HepG2 (cell line): Measurements from ENCODE around the gene FBH1. TPM values are rescaled to one million over a fixed set of nuclear protein-coding genes. Genes with fewer than 3 reads are reported as not detected.

ENCODE experiments used
- ATAC-seq: fragments of 200-7000 bp; cut with Tn5 transposase; 3 replicates; pipeline ENCODE4 v1.9.1; 2020; ENCODE audit warnings: mild to moderate bottlenecking, moderate library complexity
- BruUV-seq: library from RNA; stranded (reverse); fragments of 400-500 nt; replicated peaks from 2 replicates; lab custom pipeline; 2021; lab: Mats Ljungman, UMichigan
- CTCF ChIA-PET: fragments of 300-600 bp; formaldehyde crosslinking; extraction: SDS; loops from one replicate; lab custom pipeline; 2021; ENCODE audit warnings: low total read pairs, inconsistent platforms, low intra/inter-chr PET ratio; lab: Yijun Ruan, JAX
- POLR2A ChIA-PET: fragments of 350-600 bp; sonication (Branson Sonifier 250); formaldehyde crosslinking; loops from one replicate; lab custom pipeline; 2020; ENCODE audit warnings: antibody characterized with exemption, inconsistent platforms; lab: Yijun Ruan, JAX
- DNase-seq: peaks from one replicate; pipeline ENCODE4 v3.0.0-alpha.2; 2015; ENCODE audit warnings: low spot score
- FAIRE-seq: peaks from 3 replicates; lab custom pipeline; 2011; peaks lifted over from hg19 to GRCh38; lab: Jason Lieb, UNC
- H2AFZ ChIP-seq: one replicate; pipeline ENCODE4 v1.6.1; 2011; ENCODE audit warnings: low read length, inconsistent platforms
- H3K27ac ChIP-seq: fragments of 300-600 bp; 3 replicates; pipeline ENCODE4 v1.8.0; 2011; ENCODE audit warnings: mixed run types, mild to moderate bottlenecking, mixed read lengths, low read length, inconsistent platforms; ENCODE audit not compliant: insufficient read depth; ENCODE audit errors: extremely low read length
- H3K27me3 ChIP-seq, 2 experiments: fragments of 200-600 bp in 1 of 2; 2 replicates in 1 of 2; 3 replicates in 1 of 2; pipeline versions ENCODE4 v1.6.0 to v1.8.0; 2011; ENCODE audit warnings: low read length in 2 of 2, mild to moderate bottlenecking in 2 of 2, moderate library complexity in 2 of 2, inconsistent platforms in 1 of 2; ENCODE audit not compliant: insufficient read depth in 2 of 2, control insufficient read depth in 1 of 2
- H3K36me3 ChIP-seq, 2 experiments: fragments of 200-600 bp in 1 of 2; replicated peaks in 1 of 2; 2 replicates in 1 of 2; 3 replicates in 1 of 2; pipeline versions ENCODE4 v1.5.1 to v1.8.0; 2011; ENCODE audit warnings: low read length in 2 of 2, inconsistent platforms in 1 of 2; ENCODE audit not compliant: insufficient read depth in 2 of 2, control insufficient read depth in 1 of 2
- H3K4me1 ChIP-seq: 2 replicates; pipeline ENCODE4 v1.5.1; 2012; ENCODE audit warnings: low read length, inconsistent platforms; ENCODE audit not compliant: insufficient read depth
- H3K4me2 ChIP-seq: 2 replicates; pipeline ENCODE4 v1.6.0; 2011; ENCODE audit warnings: low read depth, low read length, inconsistent platforms
- H3K4me3 ChIP-seq, 3 experiments: fragments of 200-600 bp in 1 of 3; sonication (generic), shearing (Covaris generic) in 1 of 3; replicated peaks in 1 of 3; 2 replicates each; pipeline ENCODE4 v1.5.1; 2011 to 2016; ENCODE audit warnings: low read length in 3 of 3, inconsistent platforms in 2 of 3, low read depth in 2 of 3, mild to moderate bottlenecking in 2 of 3, control low read depth in 1 of 3, mixed read lengths in 1 of 3; ENCODE audit not compliant: insufficient read depth in 1 of 3
- H3K79me2 ChIP-seq: one replicate; pipeline ENCODE4 v1.6.1; 2011; ENCODE audit warnings: low read length, inconsistent platforms; ENCODE audit not compliant: insufficient read depth
- H3K9ac ChIP-seq: 2 replicates; pipeline ENCODE4 v1.6.0; 2011; ENCODE audit warnings: mild to moderate bottlenecking, low read depth, low read length, inconsistent platforms; ENCODE audit not compliant: insufficient read depth
- H3K9me3 ChIP-seq: 2 replicates; pipeline ENCODE4 v1.5.1; 2012; ENCODE audit warnings: mild to moderate bottlenecking, low read length
- H4K20me1 ChIP-seq: 2 replicates; pipeline ENCODE4 v1.6.0; 2011; ENCODE audit warnings: inconsistent platforms, mild to moderate bottlenecking, low read length, moderate library complexity; ENCODE audit not compliant: insufficient read depth
- ATAD3A ChIP-seq: sonication (generic); formaldehyde crosslinking; IDR thresholded peaks from 2 replicates; pipeline ENCODE4 v1.4.0; 2020; ENCODE audit warnings: missing genetic modification reagents
- FOSL2 ChIP-seq: sonication (generic); formaldehyde crosslinking; IDR thresholded peaks from 2 replicates; pipeline ENCODE4 v1.4.0; 2020; ENCODE audit warnings: missing genetic modification reagents
- HNRNPL ChIP-seq: fragments of 200-400 bp; formaldehyde crosslinking; IDR thresholded peaks from 2 replicates; pipeline ENCODE4 v1.6.1; 2017; ENCODE audit warnings: mild to moderate bottlenecking, low read depth, low read length
- MAFK ChIP-seq, 2 experiments: IDR thresholded peaks in 1 of 2; conservative IDR thresholded peaks in 1 of 2; 2 replicates each; pipeline ENCODE4 v1.6.1; 2011; ENCODE audit warnings: improper control_type of control experiment in 2 of 2, low read length in 2 of 2
- MLLT10 ChIP-seq: sonication (generic); formaldehyde crosslinking; IDR thresholded peaks from 2 replicates; pipeline ENCODE4 v1.4.0; 2020; ENCODE audit warnings: missing genetic modification reagents
- RFX1 ChIP-seq: fragments of 450-650 bp; IDR thresholded peaks from 2 replicates; pipeline ENCODE4 v1.6.1; 2017
- SAFB2 ChIP-seq: sonication (generic); formaldehyde crosslinking; IDR thresholded peaks from 2 replicates; pipeline ENCODE4 v1.5.1; 2020; ENCODE audit warnings: missing genetic modification reagents, low read depth, mild to moderate bottlenecking, borderline replicate concordance
- TCF12 ChIP-seq, 2 experiments: fragments of 450-650 bp in 1 of 2; sonication (generic) in 1 of 2; formaldehyde crosslinking in 1 of 2; IDR thresholded peaks; 2 replicates each; pipeline versions ENCODE4 v1.6.1 to v1.8.0; 2017 to 2022; ENCODE audit warnings: antibody characterized with exemption in 1 of 2, mild to moderate bottlenecking in 1 of 2, missing genetic modification reagents in 1 of 2, moderate library complexity in 1 of 2
- ZNF18 ChIP-seq: sonication (generic); formaldehyde crosslinking; IDR thresholded peaks from 2 replicates; pipeline ENCODE4 v1.8.0; 2022; ENCODE audit warnings: mild to moderate bottlenecking, missing genetic modification reagents; ENCODE audit not compliant: insufficient replicate concordance
- ZNF296 ChIP-seq: sonication (generic); formaldehyde crosslinking; conservative IDR thresholded peaks from 2 replicates; pipeline ENCODE4 v1.5.0; 2020; ENCODE audit warnings: mild to moderate bottlenecking, missing genetic modification reagents
- WGBS: methylation state at CpG from one replicate; pipeline ENCODE4 v1.1.6; 2017; ENCODE audit warnings: low lambda C conversion rate; 5-methylcytosine and 5-hydroxymethylcytosine counted together
- in situ Hi-C: cut with HindIII; loops from 2 replicates; pipeline ENCODE4 v1.10.0; 2017; ENCODE audit warnings: low pct_unique_long_range_greater_than_20kb; ENCODE audit not compliant: extremely low pct_ligation_motif_present
- intact Hi-C: fragments of 100-400 bp; cut with micrococcal nuclease; formaldehyde crosslinking; loops from one replicate; pipeline ENCODE4 v1.10.0; 2022; ENCODE audit not compliant: unreplicated experiment
- polyA plus RNA-seq, 8 experiments: library from polyadenylated mRNA; depleted of rRNA in 3 of 8; stranded (reverse) in 7 of 8; unstranded in 1 of 8; fragments of >200 nt; fragmentation: Illumina TruSeq in 4 of 8; extraction: Trizol in 4 of 8; gene quantifications; 2 replicates each; pipeline versions ENCODE4 v1.2.1 to v1.2.3, GENCODE V29; 2011 to 2016; ENCODE audit warnings: low read depth in 4 of 8, missing spikeins in 1 of 8, mixed read lengths in 1 of 8; ENCODE audit not compliant: insufficient read depth in 1 of 8
- total RNA-seq, 5 experiments: library from RNA; depleted of rRNA; stranded (reverse); fragments of >200 nt; fragmentation: Illumina TruSeq; extraction: Trizol; gene quantifications; 2 replicates each; pipeline ENCODE4 v1.2.3, GENCODE V29; 2016; ENCODE audit warnings: low read depth in 1 of 5
- TF ChIP-seq, protein P1 (sequence below): sonication (generic); formaldehyde crosslinking; IDR thresholded peaks from 2 replicates; pipeline ENCODE4 v1.9.0; 2021; ENCODE audit warnings: mild to moderate bottlenecking, missing genetic modification reagents
- TF ChIP-seq, protein P2 (sequence below): sonication (generic); formaldehyde crosslinking; IDR thresholded peaks from 2 replicates; pipeline ENCODE4 v1.8.0; 2022; ENCODE audit warnings: mild to moderate bottlenecking, missing genetic modification reagents, borderline replicate concordance

Gene FBH1
- total and polyA plus RNA-seq, 2 of the 13 experiments (the other 11 are each of a cell fraction or from before 2014, with no cell fraction given), result 48.8 to 60.3 TPM

DNA sequence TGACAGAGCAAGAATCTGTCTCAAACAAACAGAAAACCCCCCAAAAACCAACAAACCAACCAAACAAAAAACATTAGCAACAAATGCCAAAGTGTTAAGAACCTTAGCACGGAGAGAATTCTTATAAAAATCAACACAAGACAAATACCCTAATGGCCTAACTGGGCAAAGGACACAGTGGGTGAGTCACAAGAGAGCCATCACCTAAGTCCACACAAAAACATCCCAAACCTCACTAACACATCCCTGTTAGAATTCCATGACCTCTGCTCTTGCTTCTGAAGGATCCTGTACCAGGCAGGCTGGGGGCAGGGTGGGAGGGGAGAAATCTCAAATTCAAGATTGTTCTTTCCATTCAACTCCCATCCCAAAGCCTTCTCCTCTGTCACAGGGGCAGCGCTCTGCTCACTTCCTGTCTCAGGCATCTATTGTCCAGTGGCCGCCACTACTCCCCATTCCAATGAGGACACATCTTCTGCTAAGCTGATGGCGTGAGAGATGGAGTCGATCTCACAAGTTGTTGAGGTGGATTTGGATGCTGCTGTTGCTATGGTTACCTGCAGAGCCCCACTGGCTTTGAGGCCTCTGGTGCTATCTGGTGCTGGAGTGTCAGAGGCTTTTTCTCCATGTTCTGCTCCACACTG lies 78.1 kb downstream of the FBH1 start:
- intact Hi-C loops, result no loop called here
- Histone ChIP-seq H3K9me3 (no peaks in the 10 kb centered on the region), H3K79me2 (no peaks in the 10 kb centered on the region), H3K27me3 (peaks cover 1 to 6% of the 10 kb centered on the region in 2 experiments; a peak in 2 of 5 replicates), H4K20me1 (no peaks in the 10 kb centered on the region), H3K4me2 (no peak overlapping the region), H3K9ac (no peak overlapping the region), H2AFZ (no peak overlapping the region), H3K4me1 (peaks cover 14% of the 10 kb centered on the region), H3K36me3 (no peaks in the 10 kb centered on the region), H3K4me3 (no peak overlapping the region), H3K27ac (no peak overlapping the region)
- WGBS, result 50% methylated on average over 5 of the region's 5 CpGs
- ChIA-PET CTCF (no interaction called here), POLR2A (interaction anchor here (1.4 kb wide), 1 partner anchor 78 kb away, joined by 5 read pairs; the partner anchor contains the start of genes ANKRD16 and FBH1)
- BruUV-seq, result no TSS peak
- no peak for FAIRE-seq
- in situ Hi-C loops, result no loop called here
- peak; percentile 28 for ATAC-seq
- DNase-seq, result no peak
- TF ChIP-seq, protein P1, sequence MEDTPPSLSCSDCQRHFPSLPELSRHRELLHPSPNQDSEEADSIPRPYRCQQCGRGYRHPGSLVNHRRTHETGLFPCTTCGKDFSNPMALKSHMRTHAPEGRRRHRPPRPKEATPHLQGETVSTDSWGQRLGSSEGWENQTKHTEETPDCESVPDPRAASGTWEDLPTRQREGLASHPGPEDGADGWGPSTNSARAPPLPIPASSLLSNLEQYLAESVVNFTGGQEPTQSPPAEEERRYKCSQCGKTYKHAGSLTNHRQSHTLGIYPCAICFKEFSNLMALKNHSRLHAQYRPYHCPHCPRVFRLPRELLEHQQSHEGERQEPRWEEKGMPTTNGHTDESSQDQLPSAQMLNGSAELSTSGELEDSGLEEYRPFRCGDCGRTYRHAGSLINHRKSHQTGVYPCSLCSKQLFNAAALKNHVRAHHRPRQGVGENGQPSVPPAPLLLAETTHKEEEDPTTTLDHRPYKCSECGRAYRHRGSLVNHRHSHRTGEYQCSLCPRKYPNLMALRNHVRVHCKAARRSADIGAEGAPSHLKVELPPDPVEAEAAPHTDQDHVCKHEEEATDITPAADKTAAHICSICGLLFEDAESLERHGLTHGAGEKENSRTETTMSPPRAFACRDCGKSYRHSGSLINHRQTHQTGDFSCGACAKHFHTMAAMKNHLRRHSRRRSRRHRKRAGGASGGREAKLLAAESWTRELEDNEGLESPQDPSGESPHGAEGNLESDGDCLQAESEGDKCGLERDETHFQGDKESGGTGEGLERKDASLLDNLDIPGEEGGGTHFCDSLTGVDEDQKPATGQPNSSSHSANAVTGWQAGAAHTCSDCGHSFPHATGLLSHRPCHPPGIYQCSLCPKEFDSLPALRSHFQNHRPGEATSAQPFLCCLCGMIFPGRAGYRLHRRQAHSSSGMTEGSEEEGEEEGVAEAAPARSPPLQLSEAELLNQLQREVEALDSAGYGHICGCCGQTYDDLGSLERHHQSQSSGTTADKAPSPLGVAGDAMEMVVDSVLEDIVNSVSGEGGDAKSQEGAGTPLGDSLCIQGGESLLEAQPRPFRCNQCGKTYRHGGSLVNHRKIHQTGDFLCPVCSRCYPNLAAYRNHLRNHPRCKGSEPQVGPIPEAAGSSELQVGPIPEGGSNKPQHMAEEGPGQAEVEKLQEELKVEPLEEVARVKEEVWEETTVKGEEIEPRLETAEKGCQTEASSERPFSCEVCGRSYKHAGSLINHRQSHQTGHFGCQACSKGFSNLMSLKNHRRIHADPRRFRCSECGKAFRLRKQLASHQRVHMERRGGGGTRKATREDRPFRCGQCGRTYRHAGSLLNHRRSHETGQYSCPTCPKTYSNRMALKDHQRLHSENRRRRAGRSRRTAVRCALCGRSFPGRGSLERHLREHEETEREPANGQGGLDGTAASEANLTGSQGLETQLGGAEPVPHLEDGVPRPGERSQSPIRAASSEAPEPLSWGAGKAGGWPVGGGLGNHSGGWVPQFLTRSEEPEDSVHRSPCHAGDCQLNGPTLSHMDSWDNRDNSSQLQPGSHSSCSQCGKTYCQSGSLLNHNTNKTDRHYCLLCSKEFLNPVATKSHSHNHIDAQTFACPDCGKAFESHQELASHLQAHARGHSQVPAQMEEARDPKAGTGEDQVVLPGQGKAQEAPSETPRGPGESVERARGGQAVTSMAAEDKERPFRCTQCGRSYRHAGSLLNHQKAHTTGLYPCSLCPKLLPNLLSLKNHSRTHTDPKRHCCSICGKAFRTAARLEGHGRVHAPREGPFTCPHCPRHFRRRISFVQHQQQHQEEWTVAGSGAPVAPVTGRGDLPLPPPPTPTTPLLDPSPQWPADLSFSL (CRISPR knock-in tag), result no peak
- no peak for TF ChIP-seq ZNF296 (CRISPR knock-in tag)
- no peak for TF ChIP-seq MAFK (conservative IDR thresholded peaks at IDR 0.05 in 1 of 2, IDR thresholded peaks at IDR 0.05 in 1 of 2; ENCODE audit: low read length in 2 of 2)
- peak; percentile 60 for TF ChIP-seq FOSL2 (CRISPR knock-in tag)
- TF ChIP-seq SAFB2 (CRISPR knock-in tag), result no peak
- TF ChIP-seq TCF12 (IDR thresholded peaks at IDR 0.05), result no peak
- 0 out of 2 replicates have a peak, but pooled peaks have one; percentile 46 for TF ChIP-seq TCF12 (CRISPR knock-in tag; IDR thresholded peaks at IDR 0.05)
- no peak for TF ChIP-seq HNRNPL
- peak; percentile 59; the same call in 1 of the 2 replicates for TF ChIP-seq RFX1
- TF ChIP-seq, protein P2, sequence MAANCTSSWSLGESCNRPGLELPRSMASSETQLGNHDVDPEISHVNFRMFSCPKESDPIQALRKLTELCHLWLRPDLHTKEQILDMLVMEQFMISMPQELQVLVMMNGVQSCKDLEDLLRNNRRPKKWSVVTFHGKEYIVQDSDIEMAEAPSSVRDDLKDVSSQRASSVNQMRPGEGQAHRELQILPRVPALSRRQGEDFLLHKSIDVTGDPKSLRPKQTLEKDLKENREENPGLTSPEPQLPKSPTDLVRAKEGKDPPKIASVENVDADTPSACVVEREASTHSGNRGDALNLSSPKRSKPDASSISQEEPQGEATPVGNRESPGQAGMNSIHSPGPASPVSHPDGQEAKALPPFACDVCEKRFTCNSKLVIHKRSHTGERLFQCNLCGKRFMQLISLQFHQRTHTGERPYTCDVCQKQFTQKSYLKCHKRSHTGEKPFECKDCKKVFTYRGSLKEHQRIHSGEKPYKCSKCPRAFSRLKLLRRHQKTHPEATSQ, result no peak
- TF ChIP-seq ZNF18, result no peak
- no peak for TF ChIP-seq ATAD3A (CRISPR knock-in tag)
- no peak for TF ChIP-seq MLLT10 (CRISPR knock-in tag)
